ENCODE measurements around the gene MMP13.
"Not testable (repeated sequence)": the region's sequence is repeated elsewhere in the genome, so short reads cannot be mapped to it uniquely, and the experiment has no call there.

The MMP13 gene

DNA sequence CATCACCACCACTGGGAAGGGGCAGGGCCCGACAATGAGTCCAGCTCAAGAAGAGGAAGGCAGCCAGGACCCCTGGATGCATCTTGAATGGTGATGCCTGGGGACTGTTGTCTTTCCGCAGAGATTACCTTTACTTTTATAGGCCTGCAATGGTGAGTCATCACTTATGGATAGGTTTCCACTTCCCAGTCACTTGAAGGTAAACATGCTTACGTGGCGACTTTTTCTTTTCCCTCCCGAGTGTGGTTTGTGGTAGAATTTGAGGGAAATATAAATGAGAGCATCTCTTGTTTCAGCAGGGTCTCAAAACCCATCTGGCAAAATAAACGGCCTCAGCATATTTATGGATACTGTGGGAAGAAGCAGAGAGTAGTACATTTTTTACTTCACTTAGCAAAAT lies at the start of gene MMP13:
MMP13 (minus strand) TSS at position 109 of the 400 bp plus-strand sequence; CDS start at position 82, 27 bp downstream.
- H3K27ac ChIP-seq: no peak within 1 kb of the TSS
- no peak for TF ChIP-seq ZFX (IDR thresholded peaks at IDR 0.05; ENCODE audit: borderline replicate concordance)
- TF ChIP-seq, protein P1, sequence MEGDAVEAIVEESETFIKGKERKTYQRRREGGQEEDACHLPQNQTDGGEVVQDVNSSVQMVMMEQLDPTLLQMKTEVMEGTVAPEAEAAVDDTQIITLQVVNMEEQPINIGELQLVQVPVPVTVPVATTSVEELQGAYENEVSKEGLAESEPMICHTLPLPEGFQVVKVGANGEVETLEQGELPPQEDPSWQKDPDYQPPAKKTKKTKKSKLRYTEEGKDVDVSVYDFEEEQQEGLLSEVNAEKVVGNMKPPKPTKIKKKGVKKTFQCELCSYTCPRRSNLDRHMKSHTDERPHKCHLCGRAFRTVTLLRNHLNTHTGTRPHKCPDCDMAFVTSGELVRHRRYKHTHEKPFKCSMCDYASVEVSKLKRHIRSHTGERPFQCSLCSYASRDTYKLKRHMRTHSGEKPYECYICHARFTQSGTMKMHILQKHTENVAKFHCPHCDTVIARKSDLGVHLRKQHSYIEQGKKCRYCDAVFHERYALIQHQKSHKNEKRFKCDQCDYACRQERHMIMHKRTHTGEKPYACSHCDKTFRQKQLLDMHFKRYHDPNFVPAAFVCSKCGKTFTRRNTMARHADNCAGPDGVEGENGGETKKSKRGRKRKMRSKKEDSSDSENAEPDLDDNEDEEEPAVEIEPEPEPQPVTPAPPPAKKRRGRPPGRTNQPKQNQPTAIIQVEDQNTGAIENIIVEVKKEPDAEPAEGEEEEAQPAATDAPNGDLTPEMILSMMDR (IDR thresholded peaks at IDR 0.05): no peak

DNA sequence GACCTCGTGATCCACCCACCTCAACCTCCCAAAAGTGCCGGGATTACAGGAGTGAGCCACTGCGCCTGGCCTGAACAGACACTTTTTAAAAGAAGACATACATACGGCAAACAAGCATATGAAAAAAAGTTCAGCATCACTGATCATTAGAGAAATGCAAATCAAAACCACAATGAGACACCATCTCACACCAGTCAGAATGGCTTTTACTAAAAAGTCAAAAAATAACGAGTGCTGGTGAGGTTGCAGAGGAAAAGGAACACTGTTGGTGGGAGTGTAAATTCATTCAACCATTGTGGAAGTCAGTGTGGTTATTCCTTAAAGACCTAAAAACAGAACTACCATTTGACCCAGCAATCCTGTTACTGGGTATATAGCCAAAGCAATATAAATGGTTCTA lies 48.7 kb upstream of the MMP13 start:
- H3K27ac ChIP-seq: not testable (repeated sequence)

DNA sequence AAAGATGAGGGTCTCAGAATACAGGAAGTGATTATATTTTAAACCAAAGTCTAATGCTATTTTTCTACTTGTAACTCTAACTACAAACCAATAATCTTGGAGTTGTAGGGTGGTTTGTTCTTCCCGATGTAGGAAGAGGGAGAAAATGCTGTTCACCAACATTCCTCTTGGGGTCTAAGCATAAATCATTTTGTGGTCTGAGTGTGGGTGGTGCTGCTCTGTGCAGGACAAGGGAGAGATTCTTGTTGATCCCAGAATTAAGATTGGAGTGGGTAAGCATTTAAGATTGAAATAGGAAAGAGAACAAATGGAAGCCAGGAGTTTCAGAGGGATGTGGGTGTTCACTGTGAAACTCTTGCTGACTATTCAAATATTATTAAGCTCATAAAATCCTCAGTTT lies 38.6 kb upstream of the MMP13 start:
- H3K27ac ChIP-seq: no peak overlapping the region
- TF ChIP-seq, protein P1 (IDR thresholded peaks at IDR 0.05): no peak
- TF ChIP-seq ZFX (IDR thresholded peaks at IDR 0.05; ENCODE audit: borderline replicate concordance): no peak

DNA sequence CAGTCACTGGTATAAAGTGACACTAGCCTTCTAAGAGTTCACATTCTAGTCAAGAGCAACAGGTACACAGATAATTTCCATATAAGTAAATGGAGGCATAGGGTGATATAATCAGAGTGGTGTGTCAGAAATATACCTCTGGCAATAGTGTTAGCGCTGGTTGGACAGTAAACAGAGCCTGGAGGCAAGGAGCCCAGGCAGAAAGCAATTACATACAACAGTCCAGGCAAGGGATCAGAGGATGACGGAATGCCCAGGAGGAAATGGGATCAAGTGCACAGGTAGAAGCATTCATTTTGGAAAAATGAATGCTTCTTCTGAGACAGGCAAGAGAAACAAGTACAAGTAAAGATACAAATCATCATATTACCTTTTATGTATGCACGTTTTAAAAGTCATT lies 36.2 kb upstream of the MMP13 start:
- TF ChIP-seq, protein P1 (IDR thresholded peaks at IDR 0.05): no peak
- TF ChIP-seq ZFX (IDR thresholded peaks at IDR 0.05; ENCODE audit: borderline replicate concordance): no peak

DNA sequence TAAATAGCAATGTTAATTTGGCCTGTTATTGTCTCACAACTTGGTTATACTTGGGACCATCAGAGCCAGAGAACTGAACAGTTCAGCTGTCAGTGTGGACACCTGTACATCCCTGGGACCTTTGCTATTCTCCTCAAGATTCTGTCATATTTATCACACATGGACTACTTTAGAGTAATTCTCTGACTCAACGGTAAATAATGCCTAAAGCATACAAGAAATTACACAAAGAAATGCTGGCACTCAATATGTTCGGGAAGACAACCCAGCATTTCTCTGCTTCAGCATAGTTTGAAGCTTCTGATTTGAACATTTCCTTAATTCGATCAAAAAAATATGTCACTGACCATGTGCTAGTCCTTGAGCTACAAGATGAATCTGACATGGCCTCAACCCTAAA lies 34.6 kb upstream of the MMP13 start:
- TF ChIP-seq, protein P1 (IDR thresholded peaks at IDR 0.05): no peak
- TF ChIP-seq ZFX (IDR thresholded peaks at IDR 0.05; ENCODE audit: borderline replicate concordance): no peak

More for the DNA sequence above, 36.2 kb upstream of the MMP13 start:
- H3K27ac ChIP-seq: 0 out of 2 replicates have a peak overlapping the region, but pooled peaks have one; percentile 17

DNA sequence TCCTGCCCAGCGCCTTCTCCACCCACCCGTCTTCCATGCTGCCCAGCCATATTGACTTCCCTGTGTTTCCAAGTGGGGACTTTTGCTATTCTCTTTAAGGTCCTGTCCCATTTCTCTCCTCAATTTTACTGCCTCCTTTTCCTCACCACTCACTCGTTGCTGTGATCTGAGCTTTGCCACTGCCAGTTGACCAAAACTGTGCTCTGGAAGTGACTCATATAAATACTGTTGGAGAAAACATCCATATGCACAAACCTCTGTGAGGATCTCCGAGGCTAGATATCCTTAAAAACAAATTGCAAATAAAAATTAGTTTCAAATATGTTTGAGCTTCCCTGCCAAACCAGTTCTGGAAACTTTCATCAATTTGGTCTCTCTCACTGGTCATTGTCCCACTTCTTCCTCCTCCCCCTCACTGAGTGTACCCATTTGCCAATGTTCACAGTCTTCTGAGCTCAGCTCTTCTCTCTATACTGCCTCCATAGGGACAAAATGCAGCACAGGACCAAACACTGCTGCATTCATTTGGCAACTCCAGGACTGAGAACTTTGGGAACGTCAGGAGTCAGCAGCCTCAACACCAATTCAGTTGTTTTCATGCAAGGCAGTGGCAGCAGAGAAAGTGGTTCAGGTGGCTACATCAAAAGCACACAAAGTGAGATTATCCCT lies 34.0 kb upstream of the MMP13 start:
- no peak overlapping the region for H3K27ac ChIP-seq
- no peak for TF ChIP-seq ZFX (IDR thresholded peaks at IDR 0.05; ENCODE audit: borderline replicate concordance)
- TF ChIP-seq, protein P1 (IDR thresholded peaks at IDR 0.05): no peak

More for the DNA sequence above, 34.6 kb upstream of the MMP13 start:
- no peak overlapping the region for H3K27ac ChIP-seq

DNA sequence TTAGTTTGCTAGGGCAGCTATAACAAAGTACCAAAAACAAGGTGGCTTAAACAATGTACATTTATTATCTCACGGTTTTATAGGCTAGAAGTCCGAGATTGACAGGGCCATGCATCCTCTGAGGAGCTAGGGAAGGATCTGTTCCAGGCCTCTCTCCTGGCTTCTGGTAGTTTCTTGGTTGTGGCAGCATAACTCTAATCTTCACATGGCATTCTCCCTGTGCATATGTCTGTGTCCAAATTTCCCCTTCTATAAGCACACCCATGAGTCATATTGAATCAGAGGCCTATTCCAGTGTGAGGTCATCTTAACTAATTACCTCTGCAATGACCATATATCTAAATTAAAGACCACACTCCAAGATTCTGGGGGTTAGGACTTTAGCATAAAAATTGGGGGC lies 31.3 kb upstream of the MMP13 start:
- TF ChIP-seq ZFX (IDR thresholded peaks at IDR 0.05; ENCODE audit: borderline replicate concordance): no peak
- TF ChIP-seq, protein P1 (IDR thresholded peaks at IDR 0.05): no peak
- no peak overlapping the region for H3K27ac ChIP-seq

DNA sequence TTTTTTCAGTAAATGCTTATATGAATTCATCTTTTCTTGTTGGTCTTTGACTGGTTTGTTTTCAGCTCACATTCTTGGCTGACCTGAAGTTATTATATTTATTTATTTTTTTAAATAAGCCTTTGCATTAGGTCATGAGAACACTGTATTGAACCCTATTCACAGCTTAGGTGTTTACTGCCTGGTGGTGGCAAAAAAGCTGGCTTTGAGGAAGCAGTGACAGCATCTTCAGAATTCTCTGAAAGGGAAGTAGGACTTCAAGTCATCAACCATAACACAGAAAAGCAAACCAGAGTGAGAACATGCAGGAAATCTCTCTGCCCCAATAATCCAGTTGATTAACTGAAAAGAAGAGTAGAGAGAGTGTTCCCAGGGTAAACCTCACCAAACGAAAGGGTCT lies 30.3 kb upstream of the MMP13 start:
- TF ChIP-seq, protein P1 (IDR thresholded peaks at IDR 0.05): no peak
- H3K27ac ChIP-seq: no peak overlapping the region

All from 22Rv1 (cell line).